ENCODE results near the gene VRK1.
"Not testable (repeated sequence)": the region's sequence is repeated elsewhere in the genome, so short reads cannot be mapped to it uniquely, and the experiment has no call there.

VRK1 gene

DNA sequence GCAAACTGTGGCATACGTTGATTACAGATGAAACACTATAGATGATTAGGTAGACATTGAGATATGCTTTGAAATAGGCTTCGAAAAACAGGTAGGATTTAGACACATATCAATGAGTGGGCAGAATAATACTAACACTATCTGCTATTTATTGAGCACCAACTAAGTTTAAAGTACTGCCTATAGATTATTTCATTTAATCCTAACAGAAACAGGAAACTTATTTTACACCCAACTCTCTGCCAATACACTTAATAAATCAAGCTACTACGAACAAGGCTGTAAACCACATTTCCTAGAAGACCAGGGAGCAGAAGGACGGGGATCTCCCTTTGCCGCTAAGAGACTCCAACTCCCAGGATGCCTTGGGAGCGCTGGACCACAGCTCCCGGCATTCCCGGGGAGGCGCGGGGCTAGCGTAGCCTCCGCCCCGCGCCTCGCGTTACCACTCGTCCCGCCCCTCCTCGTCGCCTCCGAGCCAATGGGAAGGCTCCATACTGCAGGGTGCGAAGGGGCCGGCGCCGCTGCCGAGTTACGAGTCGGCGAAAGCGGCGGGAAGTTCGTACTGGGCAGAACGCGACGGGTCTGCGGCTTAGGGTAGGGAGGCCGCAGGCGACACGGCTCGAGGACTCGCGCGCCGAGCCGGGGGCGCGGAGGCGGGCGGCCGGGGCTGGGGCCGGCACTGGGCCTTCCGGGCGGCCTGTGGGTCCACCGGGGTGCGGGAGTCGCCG, at the start of gene VRK1:
VRK1 (plus strand) TSS at position 532 of the 731 bp plus-strand sequence. CDS start 36,090 bp downstream, outside the sequence.
- peak; percentile 98 for DNase-seq

- DNase-seq: no peak
Observed at GRCh38 chr14:96747608-96748007, 49.6 kb upstream of the VRK1 start.

GRCh38 chr14:96748362-96748761, 48.8 kb upstream of the VRK1 start:
- DNase-seq: no peak

GRCh38 chr14:96751505-96751904, 45.7 kb upstream of the VRK1 start:
- no peak for DNase-seq

DNA sequence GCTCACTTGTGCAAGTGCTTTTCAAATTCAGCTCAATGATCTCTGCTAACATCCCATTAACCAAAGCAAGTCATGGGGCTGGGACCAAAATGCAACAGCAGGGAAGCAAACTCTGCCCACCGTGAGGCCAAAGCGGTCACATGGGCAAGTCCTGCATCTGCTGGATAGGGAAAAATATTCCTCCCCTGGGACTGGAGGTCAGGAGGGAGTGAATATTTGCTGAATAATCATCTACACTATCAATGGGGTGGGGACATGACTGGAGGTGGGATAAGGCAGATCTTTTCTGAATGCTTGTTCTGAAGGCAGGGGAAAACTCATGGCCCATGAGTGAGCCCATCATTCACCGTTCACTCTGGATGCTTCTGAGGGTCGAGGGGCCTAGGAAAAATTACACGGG, 45.1 kb upstream of the VRK1 start:
- no peak for DNase-seq

GRCh38 chr14:96752594-96752993, 44.6 kb upstream of the VRK1 start:
- no peak for DNase-seq

DNA sequence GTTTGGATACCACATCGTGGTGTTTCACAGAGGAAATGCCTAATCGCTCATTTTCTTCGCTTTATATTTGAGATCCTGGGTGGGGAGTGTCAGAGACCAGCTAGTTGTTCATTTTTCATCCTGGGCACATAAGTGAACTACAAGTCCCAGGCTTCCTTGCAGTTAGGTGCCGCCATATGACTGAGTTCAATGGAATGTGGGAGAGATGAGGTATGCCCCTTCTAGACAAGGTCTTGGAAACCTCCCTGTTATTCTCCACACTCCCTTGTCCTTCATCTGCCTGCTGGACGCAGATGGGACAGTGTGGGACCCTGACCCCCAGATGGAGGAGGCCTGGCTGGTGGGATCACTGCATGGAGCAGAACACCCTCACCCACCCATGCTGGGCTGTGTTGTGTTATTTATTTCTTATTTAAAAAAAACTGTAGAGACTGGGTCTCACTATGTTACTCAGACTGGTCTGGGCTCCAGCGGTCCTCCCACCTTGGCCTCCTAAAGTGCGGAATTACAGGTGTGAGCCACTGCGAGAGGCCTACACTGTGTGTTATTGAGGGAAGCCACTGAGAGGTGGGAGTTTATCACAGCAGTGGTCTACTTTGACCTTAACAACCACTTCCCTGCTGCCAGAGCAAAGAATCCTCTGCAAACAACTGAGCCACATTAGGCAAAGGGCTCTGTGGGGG, 42.9 kb upstream of the VRK1 start:
- DNase-seq: no peak

GRCh38 chr14:96754845-96755184, 42.4 kb upstream of the VRK1 start:
- DNase-seq: no peak

GRCh38 chr14:96756745-96757144, 40.4 kb upstream of the VRK1 start:
- DNase-seq: no peak

GRCh38 chr14:96757456-96757855, 39.7 kb upstream of the VRK1 start:
- peak; percentile 10 for DNase-seq

DNA sequence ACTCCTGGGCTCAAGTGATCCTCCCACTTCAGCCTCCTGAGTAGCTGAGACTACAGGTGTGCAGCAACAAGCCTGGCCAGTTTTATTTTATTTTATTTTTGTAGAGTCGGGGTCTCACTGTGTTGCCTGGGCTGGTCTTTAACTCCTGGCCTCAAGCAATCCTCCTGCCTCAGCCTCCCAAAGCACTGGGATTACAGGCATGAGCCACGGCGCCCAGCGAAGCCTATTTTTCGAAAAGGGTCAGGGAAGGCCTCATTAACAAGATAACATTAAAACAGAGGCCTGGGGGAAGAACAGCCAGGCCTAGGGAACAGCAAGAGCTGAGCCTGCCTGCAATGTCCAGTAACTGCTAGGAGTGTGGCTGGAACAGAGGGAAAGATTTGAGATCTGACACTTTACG, 36.1 kb upstream of the VRK1 start:
- no peak for DNase-seq

DNA sequence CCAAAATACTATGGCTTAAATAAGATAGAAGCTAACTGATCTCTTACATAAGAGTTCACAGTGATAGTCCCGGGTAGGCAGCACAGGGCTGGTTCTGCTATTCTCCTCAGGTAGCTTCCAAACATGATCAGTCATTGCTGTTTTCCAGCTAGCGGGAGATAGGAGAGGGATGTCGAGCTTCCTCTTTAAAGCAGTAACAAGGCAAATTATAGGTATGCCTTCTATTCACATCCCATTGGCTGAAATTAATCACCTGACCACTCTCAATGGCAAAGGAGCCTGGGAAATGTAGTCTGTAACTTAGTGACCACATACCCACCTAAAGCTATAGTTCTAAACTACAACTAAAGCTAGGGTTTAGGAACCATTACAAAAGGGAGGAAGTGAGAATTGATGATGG, 34.5 kb upstream of the VRK1 start:
- peak; percentile 46 for DNase-seq

- DNase-seq: no peak
Observed at GRCh38 chr14:96764012-96764411, 33.2 kb upstream of the VRK1 start.

DNA sequence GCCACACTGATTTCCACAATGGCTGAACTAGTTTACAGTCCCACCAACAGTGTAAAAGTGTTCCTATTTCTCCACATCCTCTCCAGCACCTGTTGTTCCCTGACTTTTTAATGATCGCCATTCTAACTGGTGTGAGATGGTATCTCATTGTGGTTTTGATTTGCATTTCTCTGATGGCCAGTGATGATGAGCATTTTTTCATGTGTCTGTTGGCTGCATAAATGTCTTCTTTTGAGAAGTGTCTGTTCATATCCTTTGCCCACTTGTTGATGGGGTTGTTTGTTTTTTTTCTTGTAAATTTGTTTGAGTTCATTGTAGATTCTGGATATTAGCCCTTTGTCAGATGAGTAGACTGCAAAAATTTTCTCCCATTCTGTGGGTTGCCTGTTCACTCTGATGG, 32.0 kb upstream of the VRK1 start:
- not testable (repeated sequence) for DNase-seq

DNA sequence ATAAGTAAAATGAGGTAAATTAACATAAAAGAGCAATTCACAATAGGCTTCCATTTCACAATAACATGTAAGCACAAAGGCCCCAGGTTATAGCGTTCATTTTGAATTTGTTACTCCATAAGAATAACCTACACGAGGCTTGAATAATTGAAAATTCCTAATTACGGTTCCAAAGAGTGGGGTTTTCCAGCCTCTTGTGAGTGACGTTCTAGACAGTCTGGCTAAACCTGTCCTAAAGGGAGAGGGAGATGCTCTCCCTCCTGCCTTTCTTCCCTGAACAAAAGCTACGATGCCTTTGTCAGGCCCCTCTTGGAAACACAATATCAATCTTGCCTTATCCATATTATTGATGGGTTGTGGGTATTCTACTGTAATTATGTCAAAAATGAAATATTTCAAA, 24.3 kb upstream of the VRK1 start:
- no peak for DNase-seq

- DNase-seq: no peak
Observed at GRCh38 chr14:96776791-96777190, 20.4 kb upstream of the VRK1 start.

DNA sequence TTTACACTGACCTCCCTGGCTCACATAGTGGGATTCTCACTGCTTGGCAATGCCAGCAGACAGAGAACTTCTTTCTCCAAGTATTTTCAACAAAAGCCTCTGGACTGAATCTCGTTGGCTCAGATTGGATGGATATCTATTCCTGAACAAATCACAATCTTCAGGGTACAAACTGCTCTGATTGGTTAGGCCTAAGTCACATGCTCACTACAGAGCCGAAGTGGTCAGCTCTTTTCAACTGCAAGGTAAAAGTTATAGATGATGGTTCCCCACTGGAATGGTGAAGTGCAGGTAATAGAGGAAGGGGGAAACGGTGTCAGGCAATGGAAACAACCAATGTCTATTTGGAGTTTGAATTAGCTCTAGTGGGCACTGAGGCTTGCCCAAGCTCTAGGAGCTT, 16.7 kb upstream of the VRK1 start:
- no peak for DNase-seq

- no peak for DNase-seq
Observed at GRCh38 chr14:96781371-96781770, 15.8 kb upstream of the VRK1 start.

- DNase-seq: no peak
Observed at GRCh38 chr14:96782436-96782835, 14.7 kb upstream of the VRK1 start.

DNA sequence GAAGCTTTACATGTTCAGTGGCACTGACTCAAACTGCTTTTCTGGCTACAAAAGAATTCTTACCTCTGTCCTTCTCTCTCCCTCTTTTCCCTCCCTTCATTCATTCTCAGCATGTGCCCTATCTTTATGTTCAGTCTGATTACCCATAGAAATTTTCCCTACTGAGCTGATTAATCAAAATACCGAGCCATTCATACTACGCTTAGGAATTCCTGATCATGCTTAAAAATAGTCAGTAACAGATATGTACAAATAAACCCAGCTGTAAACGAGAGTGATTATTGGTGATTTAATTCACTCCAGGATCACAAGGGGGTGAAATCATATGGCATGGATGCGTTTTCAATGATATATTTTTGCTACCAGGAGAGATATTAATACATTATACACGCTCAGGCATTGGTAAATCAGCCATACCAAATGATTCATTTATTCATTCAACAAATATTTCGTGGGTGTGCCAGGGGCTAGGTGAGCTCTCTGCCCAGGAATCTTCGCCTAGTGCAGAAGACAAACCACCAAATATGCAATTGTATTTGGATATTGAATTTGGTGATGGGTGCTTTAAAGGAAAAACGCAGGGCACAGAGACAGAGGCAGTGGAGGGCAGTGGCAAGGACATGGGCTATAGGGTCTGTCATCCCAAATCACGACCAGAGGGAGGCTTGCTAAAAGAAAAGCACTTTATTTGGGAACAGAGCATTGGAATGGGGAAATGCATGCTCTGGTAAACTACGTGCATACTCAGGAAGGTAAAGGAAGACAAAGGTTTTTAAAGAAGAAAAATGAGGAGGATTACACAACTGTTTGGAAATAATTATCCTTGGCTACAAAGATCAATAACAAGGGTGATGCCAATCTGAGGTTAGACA, 13.9 kb upstream of the VRK1 start:
- DNase-seq: no peak

DNA sequence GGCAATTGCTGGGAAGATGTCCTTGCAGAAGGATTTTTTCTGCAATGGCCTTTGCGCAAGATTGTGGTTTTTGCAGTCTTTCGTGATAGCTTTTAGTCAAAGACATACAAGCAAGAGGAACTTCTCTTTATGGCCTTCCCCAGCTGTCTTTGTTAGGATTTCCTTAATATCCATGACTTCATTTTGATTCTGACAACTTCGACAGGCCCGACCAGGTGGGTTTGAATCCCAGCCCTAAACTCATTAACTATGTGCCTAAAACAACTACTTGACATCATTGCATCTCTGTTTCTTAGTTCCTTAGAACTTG, 13.3 kb upstream of the VRK1 start:
- peak; percentile 96 for DNase-seq

GRCh38 chr14:96790186-96790585, 7.0 kb upstream of the VRK1 start:
- peak; percentile 58 for DNase-seq

DNA sequence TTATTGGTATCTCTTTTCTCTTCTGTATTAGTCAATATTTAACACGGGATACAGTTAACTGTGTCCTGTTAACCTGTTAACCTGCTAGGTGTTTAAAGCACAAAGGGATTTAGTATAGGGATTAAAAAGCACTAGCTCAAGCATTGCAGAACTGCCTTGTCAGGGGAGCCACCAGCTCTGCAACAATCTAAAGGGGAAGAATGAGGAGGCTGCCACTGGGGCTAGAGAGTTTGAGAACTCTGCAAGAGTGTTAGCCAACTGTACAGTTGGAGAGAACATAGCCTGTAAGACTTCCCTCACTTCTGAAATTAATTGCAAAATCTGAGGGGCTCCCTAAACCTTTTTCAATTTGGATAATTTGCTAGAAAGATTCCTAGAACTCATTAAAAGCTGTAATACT, 6.5 kb upstream of the VRK1 start:
- DNase-seq: peak; percentile 41

DNA sequence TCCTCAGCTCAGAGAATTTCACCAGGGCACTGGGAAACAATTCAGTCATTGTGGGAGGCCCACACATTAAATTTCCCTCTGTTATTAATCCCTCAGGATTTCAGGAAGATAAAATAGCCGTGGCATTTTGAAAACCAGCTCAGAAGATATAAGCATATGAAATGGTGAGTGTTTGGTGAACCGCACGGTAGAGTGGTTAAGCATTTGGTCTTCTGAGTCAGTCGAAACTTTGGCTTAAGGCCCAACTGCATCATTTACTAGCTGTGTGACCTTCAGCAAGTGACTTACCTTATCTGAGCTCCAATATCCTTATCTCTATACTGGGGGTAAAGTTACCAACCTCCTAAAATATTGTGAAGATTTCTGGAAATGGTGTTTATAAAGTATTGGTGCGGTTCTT, 5.2 kb upstream of the VRK1 start:
- DNase-seq: no peak

Data from inflammatory macrophage treated with lipopolysaccharide for 4 hours (primary cell).